Ureter (tissue), 1 donor: Measurements from ENCODE around the gene RNASE1. TPM values are rescaled to one million over a fixed set of nuclear protein-coding genes. Genes with fewer than 3 reads are reported as not detected.

Experiments
- DNase-seq: peaks from one replicate; pipeline ENCODE4 v3.0.0-alpha.2; 2020; ENCODE audit warnings: low spot score
- total RNA-seq: library from RNA; stranded (reverse); gene quantifications from one replicate; pipeline ENCODE4 v1.2.4, GENCODE V29; 2023
- donor health status: DM: yes; HTN: yes; CAD: no.

RNASE1 gene
- total RNA-seq, 1 donor from 2014 or later: 67.3 TPM

DNA sequence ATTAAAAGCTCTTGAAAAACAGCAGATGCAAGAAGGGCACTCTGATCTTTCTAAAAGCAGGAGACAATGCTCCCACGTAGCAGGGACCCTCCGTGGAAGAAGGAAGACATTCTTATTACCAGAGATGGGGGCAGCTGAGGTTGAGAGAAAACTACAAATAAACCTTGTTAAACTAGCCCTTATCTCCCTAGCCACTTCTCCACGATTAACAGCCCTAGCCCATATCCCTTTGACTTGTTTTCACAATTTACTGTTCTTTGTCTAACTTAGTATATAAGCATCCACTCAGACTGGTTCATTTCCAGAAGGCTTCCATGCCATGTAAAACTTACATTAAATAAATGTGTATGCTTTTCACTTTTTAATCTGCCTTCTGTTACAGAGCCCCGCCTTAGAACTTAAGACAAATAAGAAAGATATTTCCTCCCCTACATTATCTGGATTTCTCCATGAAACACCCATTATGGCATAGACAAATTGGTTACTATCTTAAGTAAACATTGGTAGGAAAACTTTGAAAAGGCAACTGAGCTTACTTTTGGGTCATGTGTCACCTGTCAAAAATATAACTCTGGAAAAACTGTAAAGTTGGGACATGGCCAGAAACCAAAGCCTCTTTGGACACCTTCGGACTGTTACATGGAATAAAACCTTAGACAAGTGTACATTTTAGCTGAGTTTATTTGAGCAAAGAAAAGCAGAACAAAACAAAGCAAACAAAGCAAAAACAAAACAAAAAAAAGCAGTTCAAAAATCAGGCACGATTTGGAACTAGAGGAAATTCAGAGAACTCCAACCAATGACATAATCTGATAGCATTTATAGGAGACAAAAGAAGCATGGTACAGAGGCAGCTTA, 4.9 kb upstream of the RNASE1 start:
- no peak for DNase-seq

DNA sequence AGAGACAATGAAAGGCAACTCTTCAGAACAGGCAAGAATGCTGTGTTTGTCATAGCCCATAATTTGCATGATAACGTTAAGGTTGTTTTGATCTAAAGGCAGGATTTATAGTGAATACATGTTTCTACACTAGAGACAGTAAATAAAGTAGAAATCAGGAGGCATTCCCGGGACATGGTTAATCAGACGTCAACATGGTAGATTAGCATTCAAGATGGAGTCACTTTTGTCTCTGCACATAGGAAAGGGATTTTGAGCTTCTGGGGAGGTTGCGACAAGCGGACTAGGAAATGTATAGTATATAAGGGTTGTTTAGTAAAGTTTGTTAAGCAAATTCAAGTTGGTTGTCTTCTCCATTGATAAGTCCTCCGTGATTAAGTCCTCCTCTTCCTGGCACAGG, 2.8 kb upstream of the RNASE1 start:
- no peak for DNase-seq

DNA sequence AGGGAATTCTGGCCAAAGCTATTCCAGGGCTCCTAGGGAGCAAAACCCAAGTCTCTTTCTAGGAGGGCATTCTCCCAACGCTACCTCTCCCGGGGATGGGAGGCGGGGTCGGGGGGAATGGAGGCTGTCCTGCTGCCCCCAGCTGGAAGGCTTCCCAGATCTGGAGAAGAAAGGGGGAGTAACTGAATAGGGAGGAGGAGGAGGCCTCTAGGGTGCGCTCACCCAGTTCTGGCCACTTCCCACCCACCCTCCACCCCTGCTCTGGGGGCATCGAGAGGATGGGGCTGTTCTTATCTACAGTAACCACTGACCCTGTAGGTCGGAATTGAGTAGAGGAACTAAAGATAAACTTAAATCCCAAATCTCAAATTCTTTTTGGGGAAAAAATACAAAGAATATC, 579 bp upstream of the RNASE1 start:
- DNase-seq: no peak

- DNase-seq: no peak
These were observed 918 bp downstream of the RNASE1 start for GRCh38 chr14:20801726-20802125.

GRCh38 chr14:20799892-20800544, 2.6 kb downstream of the RNASE1 start:
- no peak for DNase-seq

- DNase-seq: no peak
These were observed 3.2 kb downstream of the RNASE1 start for GRCh38 chr14:20799456-20799891.

DNA sequence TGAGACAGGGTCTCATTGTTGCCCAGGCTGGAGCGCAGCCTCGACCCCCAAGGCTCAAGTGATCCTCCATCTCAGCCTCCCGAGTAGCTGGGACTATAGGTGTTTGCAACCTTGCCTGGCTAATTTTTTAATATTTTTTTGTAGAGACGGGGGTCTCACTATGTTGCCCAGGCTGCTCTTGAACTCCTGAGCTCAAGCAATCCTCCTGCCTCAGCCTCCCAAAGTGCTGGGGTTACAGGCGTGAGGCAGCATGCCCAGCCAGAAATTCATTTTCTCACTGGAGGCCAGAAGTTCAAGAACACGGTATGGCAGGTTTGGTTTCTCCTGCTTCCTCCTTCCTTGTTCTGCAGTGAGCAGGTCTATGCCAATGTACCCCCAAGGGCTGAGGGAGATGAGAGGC, 3.7 kb downstream of the RNASE1 start:
- DNase-seq: no peak

DNA sequence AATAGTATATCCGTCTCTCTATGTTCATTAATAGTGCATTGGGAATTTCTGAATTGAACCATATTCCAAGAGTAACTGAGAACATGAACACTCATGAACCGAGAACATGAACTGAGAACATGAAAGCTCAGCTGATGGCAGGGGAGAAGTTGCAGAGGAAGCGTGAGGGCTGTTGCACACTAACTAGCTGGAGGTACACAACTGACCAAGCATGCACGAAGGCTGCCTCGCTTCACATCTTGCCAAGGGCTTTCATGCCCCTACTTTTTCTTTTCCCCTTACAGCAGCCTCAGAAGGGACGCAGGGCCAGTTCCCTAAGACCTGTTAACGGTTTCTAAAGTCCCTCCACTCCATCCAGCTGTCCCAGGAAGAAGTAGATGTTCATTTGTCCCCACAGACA, 4.3 kb downstream of the RNASE1 start:
- DNase-seq: no peak

DNA sequence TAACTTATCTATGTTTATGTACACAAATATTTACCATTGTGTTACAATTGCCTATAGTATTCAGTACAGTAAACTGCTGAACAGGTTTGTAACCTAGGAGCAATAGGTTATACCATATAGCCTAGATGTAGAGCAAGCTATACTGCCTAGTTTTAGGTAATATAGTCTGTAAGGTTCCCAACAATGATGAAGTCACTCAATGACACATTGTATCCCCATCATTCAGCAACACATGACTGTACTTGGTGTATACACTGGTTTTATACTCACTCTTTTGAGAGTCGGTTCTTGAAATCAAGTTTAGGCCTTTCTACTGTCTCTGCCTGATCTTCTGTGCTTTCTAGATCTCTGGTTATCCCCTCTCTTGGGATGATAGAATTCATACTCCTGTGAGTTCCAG, 5.5 kb downstream of the RNASE1 start:
- DNase-seq: no peak

- no peak for DNase-seq
These were observed 7.8 kb downstream of the RNASE1 start for GRCh38 chr14:20794644-20795369.

DNA sequence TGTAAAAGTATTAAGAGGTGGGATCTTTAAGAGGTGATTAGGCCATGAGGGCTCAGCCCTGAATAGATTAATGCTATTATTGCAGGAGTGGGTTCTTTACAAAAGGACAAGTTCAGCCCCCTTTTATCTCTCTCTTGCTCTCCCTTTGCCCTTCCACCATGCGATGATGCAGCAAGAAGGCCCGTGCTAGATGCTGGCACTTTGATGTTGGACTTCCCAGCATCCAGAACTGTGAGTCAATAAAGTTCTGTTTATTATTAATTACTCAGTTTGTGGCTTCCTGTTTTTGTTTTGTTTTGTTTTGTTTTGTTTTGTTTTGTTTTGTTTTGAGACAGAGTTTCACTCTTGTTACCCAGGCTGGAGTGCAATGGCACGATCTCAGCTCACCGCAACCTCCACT, 10.1 kb downstream of the RNASE1 start:
- DNase-seq: no peak

DNA sequence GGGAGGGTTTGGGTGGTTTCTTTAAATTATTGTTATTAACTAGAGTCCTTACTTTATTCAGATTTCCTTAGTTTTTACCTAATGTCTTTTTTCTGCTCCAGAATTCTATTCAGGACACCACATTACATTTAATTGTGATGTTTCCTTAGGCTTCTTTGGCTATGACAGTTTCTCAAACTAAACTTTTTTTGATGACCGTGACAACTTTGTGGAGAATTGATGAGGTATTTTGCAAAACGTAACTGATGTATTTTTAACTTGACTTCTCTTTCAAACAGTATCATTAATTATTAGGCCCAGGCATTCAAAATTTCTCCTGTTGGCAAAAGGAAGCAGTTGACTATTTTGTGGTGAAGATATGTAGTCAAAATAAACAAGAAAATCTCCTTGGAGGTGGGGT, 11.0 kb downstream of the RNASE1 start:
- no peak for DNase-seq

DNA sequence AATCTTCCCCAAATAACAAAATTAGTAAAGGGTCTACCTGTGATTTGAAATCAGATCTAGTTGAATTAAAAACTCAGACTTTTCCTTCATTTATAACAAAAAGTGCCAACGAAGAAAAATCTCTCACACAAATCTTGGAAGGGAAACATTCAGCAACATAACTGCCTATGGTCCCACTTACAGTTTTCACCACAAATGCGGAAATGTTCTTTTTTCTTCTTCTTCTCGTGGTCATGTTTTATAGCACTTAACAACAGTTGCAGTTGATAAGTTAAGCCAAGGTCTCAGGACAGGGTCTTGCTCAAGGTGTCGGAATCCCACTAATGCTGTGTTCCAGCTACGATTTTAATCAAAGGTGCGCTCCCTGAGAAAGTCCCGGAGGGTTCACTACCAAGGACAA, 11.5 kb downstream of the RNASE1 start:
- DNase-seq: no peak

DNA sequence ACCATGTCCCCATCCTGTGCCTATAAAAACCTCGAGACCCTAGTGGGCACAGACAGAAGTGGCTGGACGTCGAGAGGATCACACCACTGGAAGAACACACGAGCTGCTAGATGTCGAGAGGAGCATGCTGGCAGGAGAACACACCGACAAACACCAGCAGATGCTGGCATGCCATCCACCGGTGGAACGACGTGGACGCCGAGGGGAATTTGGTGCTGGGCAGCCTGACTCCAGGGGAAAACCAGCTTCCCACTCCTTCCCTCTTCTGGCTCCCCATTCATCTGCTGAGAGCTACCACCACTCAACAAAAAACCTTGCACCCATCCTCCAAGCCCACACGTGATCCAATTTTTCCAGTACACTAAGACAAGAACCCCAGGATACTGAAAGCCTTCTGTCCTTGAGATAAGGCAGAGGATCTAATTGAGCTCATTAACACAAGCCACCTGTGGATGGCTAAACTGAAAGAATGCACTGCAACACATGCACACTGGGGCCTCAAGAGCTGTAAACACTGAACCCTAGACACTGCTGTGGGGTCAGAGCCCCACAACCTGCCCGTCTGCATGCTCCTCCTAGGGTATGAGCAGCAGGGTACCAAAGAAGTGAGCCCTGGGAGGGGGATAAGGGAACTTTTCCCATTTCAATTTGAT, 12.1 kb downstream of the RNASE1 start:
- DNase-seq: no peak

- no peak for DNase-seq
These were observed 13.3 kb downstream of the RNASE1 start for GRCh38 chr14:20789230-20789813.

GRCh38 chr14:20787025-20787424, 15.6 kb downstream of the RNASE1 start:
- no peak for DNase-seq

GRCh38 chr14:20782280-20782890, 20.3 kb downstream of the RNASE1 start:
- DNase-seq: no peak

- no peak for DNase-seq
These were observed 20.8 kb downstream of the RNASE1 start for GRCh38 chr14:20781803-20782202.

GRCh38 chr14:20775901-20776300, 26.7 kb downstream of the RNASE1 start:
- no peak for DNase-seq

- no peak for DNase-seq
These were observed 27.6 kb downstream of the RNASE1 start for GRCh38 chr14:20775043-20775442.

GRCh38 chr14:20774258-20774824, 28.3 kb downstream of the RNASE1 start:
- no peak for DNase-seq
